Left ventricle myocardium inferior (tissue), 1 donor: Measurements from ENCODE around the gene ZAP70. TPM values are rescaled to one million over a fixed set of nuclear protein-coding genes. Genes with fewer than 3 reads are reported as not detected.

Experiments
- DNase-seq: peaks from one replicate; pipeline ENCODE4 v3.0.0-alpha.2; 2020
- H3K27ac ChIP-seq: fragments of 200-600 bp; replicated peaks from 2 replicates; pipeline ENCODE4 v1.8.0; 2021
- H3K27me3 ChIP-seq: fragments of 200-600 bp; 2 replicates; pipeline ENCODE4 v1.8.0; 2021; ENCODE audit warnings: low read depth
- H3K36me3 ChIP-seq: fragments of 200-600 bp; 2 replicates; pipeline ENCODE4 v1.8.0; 2021
- H3K4me1 ChIP-seq: fragments of 200-600 bp; 2 replicates; pipeline ENCODE4 v1.8.0; 2021
- H3K4me3 ChIP-seq: fragments of 200-600 bp; 2 replicates; pipeline ENCODE4 v1.8.0; 2021; ENCODE audit warnings: mild to moderate bottlenecking, moderate library complexity
- H3K9me3 ChIP-seq: fragments of 200-600 bp; replicated peaks from 2 replicates; pipeline ENCODE4 v1.8.0; 2021
- intact Hi-C: fragments of 100-400 bp; cut with micrococcal nuclease; formaldehyde crosslinking; loops from one replicate; pipeline ENCODE4 v1.11.0; 2022
- total RNA-seq: library from RNA; stranded (reverse); fragmentation: NEBNext Ultra II Directional; extraction: Animal tissue kit (Norgen Biotek cat#: 25700); gene quantifications from one replicate; pipeline ENCODE4 v1.2.1, GENCODE V29; 2021
- TF ChIP-seq, protein P1 (sequence below): fragments of 200-600 bp; IDR thresholded peaks from 2 replicates; pipeline ENCODE4 v1.8.0; 2021; ENCODE audit warnings: antibody characterized with exemption, mild to moderate bottlenecking, borderline replicate concordance
- donor health status: DM: no; HTN: yes; CAD: no; lungs with severe emphysema.

ZAP70 gene
- total RNA-seq, 1 donor from 2014 or later = 0.55 TPM

DNA sequence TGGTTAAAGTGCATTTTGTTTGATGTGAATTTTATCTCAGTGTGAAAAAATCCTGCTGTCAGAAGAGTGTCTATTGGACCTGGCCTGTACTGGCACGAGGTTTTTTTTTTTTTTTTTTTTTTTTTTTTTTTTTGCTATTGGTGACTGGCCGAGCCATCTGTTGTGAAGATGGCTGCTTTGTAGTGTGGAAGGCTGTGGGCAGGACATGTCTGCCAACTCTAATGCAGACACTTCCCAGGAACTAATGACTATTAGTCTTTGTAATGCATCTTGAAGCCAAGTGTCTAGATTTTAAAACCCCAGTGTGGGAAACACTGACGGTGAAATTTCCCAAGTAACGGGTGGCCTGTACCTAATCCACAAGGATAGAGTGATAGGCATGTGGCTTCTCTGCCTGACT, 34.3 kb downstream of the ZAP70 start:
- H3K27me3 ChIP-seq = no peaks in the 10 kb centered on the region
- TF ChIP-seq, protein P1, sequence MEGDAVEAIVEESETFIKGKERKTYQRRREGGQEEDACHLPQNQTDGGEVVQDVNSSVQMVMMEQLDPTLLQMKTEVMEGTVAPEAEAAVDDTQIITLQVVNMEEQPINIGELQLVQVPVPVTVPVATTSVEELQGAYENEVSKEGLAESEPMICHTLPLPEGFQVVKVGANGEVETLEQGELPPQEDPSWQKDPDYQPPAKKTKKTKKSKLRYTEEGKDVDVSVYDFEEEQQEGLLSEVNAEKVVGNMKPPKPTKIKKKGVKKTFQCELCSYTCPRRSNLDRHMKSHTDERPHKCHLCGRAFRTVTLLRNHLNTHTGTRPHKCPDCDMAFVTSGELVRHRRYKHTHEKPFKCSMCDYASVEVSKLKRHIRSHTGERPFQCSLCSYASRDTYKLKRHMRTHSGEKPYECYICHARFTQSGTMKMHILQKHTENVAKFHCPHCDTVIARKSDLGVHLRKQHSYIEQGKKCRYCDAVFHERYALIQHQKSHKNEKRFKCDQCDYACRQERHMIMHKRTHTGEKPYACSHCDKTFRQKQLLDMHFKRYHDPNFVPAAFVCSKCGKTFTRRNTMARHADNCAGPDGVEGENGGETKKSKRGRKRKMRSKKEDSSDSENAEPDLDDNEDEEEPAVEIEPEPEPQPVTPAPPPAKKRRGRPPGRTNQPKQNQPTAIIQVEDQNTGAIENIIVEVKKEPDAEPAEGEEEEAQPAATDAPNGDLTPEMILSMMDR = no peak
- no peak for DNase-seq
- no peak overlapping the region for H3K27ac ChIP-seq
- peaks cover 34% of the 10 kb centered on the region for H3K4me1 ChIP-seq
- intact Hi-C loops = no loop called here
- H3K4me3 ChIP-seq = no peak overlapping the region
- no peaks in the 10 kb centered on the region for H3K36me3 ChIP-seq
- H3K9me3 ChIP-seq = no peaks in the 10 kb centered on the region

DNA sequence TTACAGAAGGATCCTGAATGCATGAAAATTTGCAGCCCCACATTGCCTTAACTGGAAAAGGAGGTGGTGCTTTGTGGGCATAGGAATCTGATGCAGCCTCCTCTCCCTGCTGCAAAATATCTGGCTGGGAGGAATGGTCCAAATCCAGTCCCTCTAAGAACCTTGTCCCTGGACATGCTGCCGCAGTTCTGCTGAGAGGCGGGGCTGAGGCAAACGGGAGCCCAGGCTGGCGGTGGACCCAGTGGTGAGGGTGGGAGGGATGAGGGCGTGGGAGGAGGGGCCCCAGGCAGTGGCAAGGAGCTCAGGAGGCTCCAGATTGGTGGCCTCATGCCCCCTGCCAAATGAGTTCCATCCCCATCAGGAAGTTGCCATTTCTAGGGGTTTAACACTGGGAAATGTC, 36.2 kb downstream of the ZAP70 start:
- Histone ChIP-seq H3K4me1 (peaks cover 38% of the 10 kb centered on the region), H3K4me3 (no peak overlapping the region), H3K27ac (no peak overlapping the region), H3K36me3 (no peaks in the 10 kb centered on the region), H3K27me3 (no peaks in the 10 kb centered on the region), H3K9me3 (no peaks in the 10 kb centered on the region)
- intact Hi-C loops = no loop called here
- DNase-seq = peak; percentile 14
- TF ChIP-seq, protein P1 = no peak

DNA sequence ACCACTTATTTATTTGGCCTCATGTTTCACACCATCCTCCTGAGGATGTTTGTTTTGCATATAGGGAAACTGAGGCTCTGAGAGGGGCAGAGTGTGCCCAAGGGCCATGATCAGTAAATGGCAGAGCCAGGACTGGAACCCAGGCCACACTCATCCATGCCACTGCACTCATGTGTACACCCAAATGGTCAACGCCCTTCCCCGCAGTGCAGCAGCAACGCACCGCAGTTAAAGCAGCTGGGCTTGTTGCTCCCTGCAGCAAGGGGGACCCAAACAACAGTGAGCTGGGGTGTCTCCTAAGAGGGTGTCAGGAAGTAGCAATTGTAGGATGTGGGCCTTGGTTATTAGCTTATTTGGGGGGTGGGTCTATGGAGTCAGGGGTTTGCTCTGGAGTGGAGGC, 36.6 kb downstream of the ZAP70 start:
- Histone ChIP-seq H3K4me3 (no peak overlapping the region), H3K27ac (no peak overlapping the region), H3K4me1 (peaks cover 41% of the 10 kb centered on the region), H3K9me3 (no peaks in the 10 kb centered on the region), H3K27me3 (no peaks in the 10 kb centered on the region), H3K36me3 (no peaks in the 10 kb centered on the region)
- no peak for DNase-seq
- intact Hi-C loops = no loop called here
- TF ChIP-seq, protein P1 = no peak

GRCh38 chr2:97751752-97752151, 38.4 kb downstream of the ZAP70 start:
- intact Hi-C loops = no loop called here
- Histone ChIP-seq H3K36me3 (peaks cover 16% of the 10 kb centered on the region), H3K27ac (peak overlapping the region; percentile 44), H3K9me3 (no peaks in the 10 kb centered on the region), H3K4me1 (peaks cover 52% of the 10 kb centered on the region), H3K27me3 (no peaks in the 10 kb centered on the region), H3K4me3 (no peak overlapping the region)
- TF ChIP-seq, protein P1 = no peak
- peak; percentile 22 for DNase-seq

- TF ChIP-seq, protein P1 = no peak
- Histone ChIP-seq H3K27ac (peak overlapping the region; percentile 44), H3K27me3 (no peaks in the 10 kb centered on the region), H3K4me1 (peaks cover 45% of the 10 kb centered on the region), H3K36me3 (peaks cover 25% of the 10 kb centered on the region), H3K4me3 (no peak overlapping the region), H3K9me3 (no peaks in the 10 kb centered on the region)
- intact Hi-C loops = no loop called here
- no peak for DNase-seq
Observed at GRCh38 chr2:97752342-97753334, 39.3 kb downstream of the ZAP70 start.
